Measurements from ENCODE around the gene C1QTNF9B. TPM values are rescaled to one million over a fixed set of nuclear protein-coding genes. Genes with fewer than 3 reads are reported as not detected.
A peak's percentile ranks its signal among the peaks of the same experiment; 100 is the strongest.

Gene C1QTNF9B
- polyA plus RNA-seq, 1 experiment = 0.87 TPM

GRCh38 chr13:23905766-23906165 lies 8.5 kb upstream of the C1QTNF9B start:
- TF ChIP-seq CTCF (IDR thresholded peaks at IDR 0.05; ENCODE audit: low read depth, low read length) = no peak
- no peak overlapping the region for H3K4me3 ChIP-seq (ENCODE audit: low read depth, low read length)
- H3K27me3 ChIP-seq (ENCODE audit: control insufficient read depth, insufficient read depth, low read length) = no peaks in the 10 kb centered on the region
- ChIA-PET CTCF (no interaction called here), POLR2A (no interaction called here)
- H3K27ac ChIP-seq (ENCODE audit: low read depth, low read length) = no peak overlapping the region
- DNase-seq (ENCODE audit: low read depth, low spot score) = no peak
- peaks cover 7% of the 10 kb centered on the region; the same call in 1 of the 2 replicates for H3K9me3 ChIP-seq (ENCODE audit: control insufficient read depth, insufficient read depth, low read length)

DNA sequence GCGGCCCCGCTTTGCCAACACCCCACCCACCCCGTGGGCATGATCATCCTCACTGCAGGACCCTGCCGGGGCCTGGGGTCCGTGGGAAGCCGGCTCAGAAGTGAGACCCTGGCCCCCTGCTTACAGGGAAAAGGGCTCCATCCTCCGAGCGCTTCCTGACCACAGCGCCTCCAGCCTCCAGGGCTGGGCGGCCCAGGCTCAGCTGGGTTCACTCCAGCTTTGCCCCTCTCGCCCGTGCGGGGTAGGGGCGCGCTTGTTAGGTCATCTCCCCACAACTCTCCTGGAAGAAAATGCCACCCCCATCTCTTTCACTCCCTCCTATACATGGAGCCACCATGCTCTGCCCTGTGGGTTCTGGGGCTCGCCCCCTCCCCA lies 6.6 kb upstream of the C1QTNF9B start:
- Histone ChIP-seq H3K27ac (ENCODE audit: low read depth, low read length) (no peak overlapping the region), H3K9me3 (ENCODE audit: control insufficient read depth, insufficient read depth, low read length) (peaks cover 7% of the 10 kb centered on the region; the same call in 1 of the 2 replicates), H3K27me3 (ENCODE audit: control insufficient read depth, insufficient read depth, low read length) (no peaks in the 10 kb centered on the region), H3K4me3 (ENCODE audit: low read depth, low read length) (no peak overlapping the region)
- TF ChIP-seq CTCF (IDR thresholded peaks at IDR 0.05; ENCODE audit: low read depth, low read length) = no peak
- ChIA-PET CTCF (interaction anchor here (0.5 kb wide), 1 partner anchor 324 kb away, joined by 4 read pairs; no protein-coding TSS in a partner anchor), POLR2A (no interaction called here)
- DNase-seq (ENCODE audit: low read depth, low spot score) = no peak

DNA sequence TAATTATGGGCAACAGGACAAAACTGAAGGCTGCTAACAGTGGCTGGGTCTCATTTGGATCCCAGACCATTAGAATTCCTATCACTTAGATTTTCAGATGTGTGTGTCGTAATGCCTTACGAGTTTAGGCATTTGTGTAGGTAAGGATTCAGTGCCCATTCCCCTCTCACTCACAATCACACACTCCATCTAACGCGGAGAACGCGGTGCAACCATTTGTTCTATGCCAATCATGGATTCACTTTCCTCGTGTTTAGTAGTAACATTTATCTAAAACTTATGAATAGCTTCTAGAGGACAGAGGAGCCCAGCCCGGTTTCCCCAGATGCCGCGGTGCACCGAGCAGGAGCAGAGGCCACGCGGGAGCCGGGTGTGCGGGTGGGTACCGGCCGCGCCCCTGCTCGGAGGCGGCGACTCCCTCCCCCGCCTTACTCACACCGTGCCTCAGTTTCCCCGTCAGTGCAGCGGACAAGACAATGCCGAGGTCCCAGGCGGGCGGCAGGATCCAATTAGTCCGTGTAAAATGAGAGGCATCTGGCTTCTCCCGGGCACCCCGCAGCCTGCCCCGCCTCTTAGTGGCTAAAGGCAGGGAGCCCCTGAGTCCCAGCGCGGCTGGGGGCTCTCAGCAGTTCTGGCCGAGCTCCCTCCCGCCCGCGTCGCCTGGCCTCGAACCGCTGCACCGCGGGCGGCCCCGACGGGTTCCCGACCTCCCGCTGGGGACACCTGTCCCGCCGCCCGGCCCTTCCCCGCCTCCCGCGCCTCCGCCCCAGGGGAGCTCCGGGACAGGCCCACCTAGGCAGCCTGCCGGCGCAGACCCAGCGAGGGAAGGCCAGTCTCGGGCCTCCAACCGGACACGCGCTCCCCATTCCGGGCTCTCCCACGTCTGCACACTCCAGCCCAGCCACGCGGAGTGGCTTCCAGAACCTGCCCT lies 5.9 kb upstream of the C1QTNF9B start:
- peaks cover 7% of the 10 kb centered on the region; the same call in 1 of the 2 replicates for H3K9me3 ChIP-seq (ENCODE audit: control insufficient read depth, insufficient read depth, low read length)
- TF ChIP-seq CTCF (IDR thresholded peaks at IDR 0.05; ENCODE audit: low read depth, low read length) = no peak
- DNase-seq (ENCODE audit: low read depth, low spot score) = no peak
- no peak overlapping the region for H3K27ac ChIP-seq (ENCODE audit: low read depth, low read length)
- no peak overlapping the region for H3K4me3 ChIP-seq (ENCODE audit: low read depth, low read length)
- H3K27me3 ChIP-seq (ENCODE audit: control insufficient read depth, insufficient read depth, low read length) = no peaks in the 10 kb centered on the region
- ChIA-PET POLR2A (no interaction called here), CTCF (no interaction called here)

DNA sequence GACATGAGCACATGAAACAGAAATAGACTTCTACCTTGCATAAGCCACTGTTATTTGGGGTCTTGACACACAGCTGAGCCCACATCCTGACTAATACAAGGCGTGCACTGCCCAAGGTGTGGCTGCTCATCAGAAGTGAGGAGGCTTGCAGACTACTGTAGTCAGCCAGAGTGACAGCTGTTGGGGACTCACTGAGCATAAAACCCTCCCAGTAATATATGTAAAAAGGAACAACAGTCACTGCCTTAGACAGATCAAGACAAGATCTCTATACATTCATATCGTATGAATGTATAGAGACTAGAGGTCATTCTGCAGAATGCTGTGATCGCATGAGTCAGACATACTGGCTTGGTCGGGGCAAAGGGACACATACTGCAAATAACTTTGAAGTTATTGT lies 4.1 kb upstream of the C1QTNF9B start:
- no peak for TF ChIP-seq CTCF (IDR thresholded peaks at IDR 0.05; ENCODE audit: low read depth, low read length)
- H3K4me3 ChIP-seq (ENCODE audit: low read depth, low read length) = no peak overlapping the region
- no peak for DNase-seq (ENCODE audit: low read depth, low spot score)
- H3K9me3 ChIP-seq (ENCODE audit: control insufficient read depth, insufficient read depth, low read length) = peaks cover 7% of the 10 kb centered on the region; the same call in 1 of the 2 replicates
- ChIA-PET CTCF (interaction anchor here (1.2 kb wide), 1 partner anchor 59 kb away, joined by 3 read pairs; no protein-coding TSS in a partner anchor), POLR2A (no interaction called here)
- H3K27me3 ChIP-seq (ENCODE audit: control insufficient read depth, insufficient read depth, low read length) = no peaks in the 10 kb centered on the region
- H3K27ac ChIP-seq (ENCODE audit: low read depth, low read length) = peak overlapping the region; percentile 65

DNA sequence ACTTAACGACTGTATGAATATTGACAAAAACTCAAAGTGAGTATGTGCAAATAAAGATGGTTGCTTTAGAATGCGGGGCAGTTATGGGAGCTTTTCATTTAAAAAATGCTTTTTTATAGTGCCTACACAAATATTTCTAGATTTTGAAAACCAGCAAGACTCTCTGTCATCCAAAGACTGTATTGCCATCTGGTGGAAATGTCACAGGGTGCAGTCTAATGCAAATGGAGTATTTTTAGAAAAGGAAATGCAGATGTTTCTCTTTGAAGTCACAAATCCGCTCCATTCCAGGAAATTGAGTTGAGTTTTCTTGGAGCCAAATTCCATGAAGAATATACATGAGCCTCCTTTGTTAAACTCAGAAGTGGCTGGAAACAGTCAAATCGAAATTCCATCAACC lies 2.3 kb upstream of the C1QTNF9B start:
- TF ChIP-seq CTCF (IDR thresholded peaks at IDR 0.05; ENCODE audit: low read depth, low read length) = peak; percentile 62
- ChIA-PET POLR2A (interaction anchor here (2.5 kb wide), 1 partner anchor 11 kb away, joined by 13 read pairs; the partner anchor contains the start of gene MIPEP), CTCF (interaction anchor here (0.6 to 3.3 kb wide), 18 partner anchors 8 to 1097 kb away, joined by 3 to 20 read pairs (median 4); partner anchors contain the start of gene MIPEP)
- Histone ChIP-seq H3K4me3 (ENCODE audit: low read depth, low read length) (no peak overlapping the region), H3K9me3 (ENCODE audit: control insufficient read depth, insufficient read depth, low read length) (peaks cover 7% of the 10 kb centered on the region; the same call in 1 of the 2 replicates), H3K27me3 (ENCODE audit: control insufficient read depth, insufficient read depth, low read length) (no peaks in the 10 kb centered on the region), H3K27ac (ENCODE audit: low read depth, low read length) (no peak overlapping the region)
- DNase-seq (ENCODE audit: low read depth, low spot score) = peak; percentile 61
